GM12874 (cell line): ENCODE data around the gene FGF9.

Source experiments
- TF ChIP-seq, protein P1 (sequence below): IDR thresholded peaks from 2 replicates; pipeline ENCODE4 v1.5.1; 2011; ENCODE audit warnings: low read depth, mild to moderate bottlenecking, control low read depth, low read length, moderate library complexity; ENCODE audit not compliant: insufficient read depth

FGF9 gene

DNA sequence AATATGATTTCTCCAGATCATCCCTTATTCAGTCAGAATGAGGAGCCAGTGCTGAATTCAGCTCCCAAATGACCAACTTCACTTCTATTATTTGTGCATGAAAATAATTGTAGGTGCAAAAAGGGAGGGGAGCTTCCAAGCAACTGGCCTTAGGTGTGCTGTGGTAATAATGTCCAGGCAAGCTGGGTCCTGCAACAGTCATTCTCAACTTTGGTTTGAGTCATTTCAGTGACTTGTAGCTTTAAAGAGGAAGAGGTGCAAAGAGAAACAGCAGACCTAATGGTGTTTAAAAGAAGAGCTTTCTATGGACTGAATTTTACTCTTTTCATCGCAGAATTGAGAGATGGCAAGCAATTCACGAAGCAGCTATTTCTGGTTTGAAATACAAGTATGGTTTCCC, 29.2 kb upstream of the FGF9 start:
- TF ChIP-seq, protein P1, sequence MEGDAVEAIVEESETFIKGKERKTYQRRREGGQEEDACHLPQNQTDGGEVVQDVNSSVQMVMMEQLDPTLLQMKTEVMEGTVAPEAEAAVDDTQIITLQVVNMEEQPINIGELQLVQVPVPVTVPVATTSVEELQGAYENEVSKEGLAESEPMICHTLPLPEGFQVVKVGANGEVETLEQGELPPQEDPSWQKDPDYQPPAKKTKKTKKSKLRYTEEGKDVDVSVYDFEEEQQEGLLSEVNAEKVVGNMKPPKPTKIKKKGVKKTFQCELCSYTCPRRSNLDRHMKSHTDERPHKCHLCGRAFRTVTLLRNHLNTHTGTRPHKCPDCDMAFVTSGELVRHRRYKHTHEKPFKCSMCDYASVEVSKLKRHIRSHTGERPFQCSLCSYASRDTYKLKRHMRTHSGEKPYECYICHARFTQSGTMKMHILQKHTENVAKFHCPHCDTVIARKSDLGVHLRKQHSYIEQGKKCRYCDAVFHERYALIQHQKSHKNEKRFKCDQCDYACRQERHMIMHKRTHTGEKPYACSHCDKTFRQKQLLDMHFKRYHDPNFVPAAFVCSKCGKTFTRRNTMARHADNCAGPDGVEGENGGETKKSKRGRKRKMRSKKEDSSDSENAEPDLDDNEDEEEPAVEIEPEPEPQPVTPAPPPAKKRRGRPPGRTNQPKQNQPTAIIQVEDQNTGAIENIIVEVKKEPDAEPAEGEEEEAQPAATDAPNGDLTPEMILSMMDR, result no peak

DNA sequence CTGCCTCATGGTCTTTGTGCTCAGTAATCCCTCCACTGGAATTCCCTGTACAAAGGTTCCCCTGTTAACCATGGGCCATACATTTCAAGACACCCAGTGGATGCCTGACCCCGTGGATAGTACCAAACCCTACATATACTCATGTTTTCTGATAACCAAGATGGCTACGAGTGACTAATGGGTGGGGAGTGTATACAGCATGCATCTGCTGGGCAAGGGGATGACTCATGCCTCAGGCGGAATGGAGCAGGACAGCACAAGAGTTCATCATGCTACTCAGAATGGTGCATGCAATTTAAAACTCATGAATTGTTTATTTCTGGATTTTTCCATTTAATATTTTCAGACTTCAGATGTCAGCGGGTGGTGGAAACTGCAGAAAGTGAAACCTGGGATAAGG, 13.3 kb upstream of the FGF9 start:
- TF ChIP-seq, protein P1, result no peak

DNA sequence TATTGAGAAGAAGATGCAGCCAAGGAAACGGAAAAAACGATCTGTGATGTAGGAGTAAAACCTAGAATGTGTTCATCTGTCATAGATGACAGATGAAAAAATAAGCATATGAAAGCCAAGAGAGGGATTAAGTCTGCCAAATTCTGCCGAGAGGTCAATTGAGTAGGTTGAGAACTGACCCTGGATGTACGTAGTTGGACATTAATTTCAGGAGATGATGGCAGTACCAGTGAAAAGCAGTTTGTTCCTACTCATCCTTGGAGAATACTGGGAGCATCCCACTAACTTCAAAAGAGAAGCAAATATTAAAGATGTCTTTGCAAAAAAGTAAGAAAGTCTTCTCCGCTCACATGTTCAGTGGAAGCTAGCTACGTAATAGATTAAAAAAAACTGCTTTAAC, 11.8 kb upstream of the FGF9 start:
- TF ChIP-seq, protein P1, result no peak

DNA sequence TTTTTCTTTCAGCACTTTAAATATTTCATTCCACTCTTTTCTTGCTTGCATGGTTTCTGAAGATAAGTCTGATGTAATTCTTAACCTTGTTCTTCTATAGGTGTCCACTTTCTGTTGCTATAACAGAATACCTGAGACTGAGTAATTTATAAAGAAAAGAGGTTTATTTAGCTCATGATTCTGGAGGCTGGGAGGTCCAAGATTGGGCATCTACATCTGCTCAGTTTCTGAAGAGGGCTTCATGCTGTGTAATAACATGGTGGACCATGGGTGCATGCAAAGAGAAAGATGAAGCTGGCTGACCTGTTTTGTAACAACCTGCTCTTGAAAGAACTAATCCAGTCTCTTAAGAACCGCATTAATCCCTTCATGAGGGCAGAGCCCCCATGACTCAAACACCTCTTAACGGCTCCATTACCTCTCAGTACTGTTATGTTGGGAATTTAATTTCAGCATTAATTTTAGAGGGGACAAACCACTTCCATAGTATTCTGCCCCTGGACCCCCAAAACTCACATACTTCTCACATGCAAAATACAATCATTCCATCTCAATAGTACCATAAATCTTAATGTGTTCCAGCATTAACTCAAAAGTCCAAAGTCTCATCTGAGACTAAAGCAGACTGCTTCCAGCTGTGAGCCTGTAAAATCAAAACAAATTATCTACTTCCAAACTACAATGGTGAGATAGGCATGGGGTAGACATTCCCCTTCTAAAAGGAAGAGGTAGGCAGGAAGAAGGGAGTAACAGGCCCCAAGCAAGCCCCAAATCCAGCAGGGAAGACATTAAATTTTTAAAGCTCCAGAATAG, 9.6 kb upstream of the FGF9 start:
- TF ChIP-seq, protein P1, result no peak

DNA sequence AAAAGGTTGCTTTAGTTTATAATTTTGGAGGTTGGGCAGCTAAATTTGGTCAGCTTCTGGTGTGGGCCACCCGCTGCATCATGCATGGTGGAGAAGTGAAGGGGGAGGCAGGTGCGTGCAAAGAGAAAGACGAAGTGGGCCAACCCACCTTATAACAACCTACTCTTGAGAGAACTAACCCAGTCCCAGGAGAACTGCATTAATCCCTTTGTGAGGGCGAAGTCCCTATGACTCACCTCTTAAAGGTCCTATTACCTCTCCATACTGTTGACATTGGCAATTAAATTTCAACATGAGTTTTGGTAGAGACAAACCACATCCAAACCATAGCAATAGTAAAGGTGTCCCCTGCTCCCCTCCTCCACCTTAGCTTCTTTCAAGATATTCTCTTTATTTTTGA, 7.7 kb upstream of the FGF9 start:
- TF ChIP-seq, protein P1, result no peak

DNA sequence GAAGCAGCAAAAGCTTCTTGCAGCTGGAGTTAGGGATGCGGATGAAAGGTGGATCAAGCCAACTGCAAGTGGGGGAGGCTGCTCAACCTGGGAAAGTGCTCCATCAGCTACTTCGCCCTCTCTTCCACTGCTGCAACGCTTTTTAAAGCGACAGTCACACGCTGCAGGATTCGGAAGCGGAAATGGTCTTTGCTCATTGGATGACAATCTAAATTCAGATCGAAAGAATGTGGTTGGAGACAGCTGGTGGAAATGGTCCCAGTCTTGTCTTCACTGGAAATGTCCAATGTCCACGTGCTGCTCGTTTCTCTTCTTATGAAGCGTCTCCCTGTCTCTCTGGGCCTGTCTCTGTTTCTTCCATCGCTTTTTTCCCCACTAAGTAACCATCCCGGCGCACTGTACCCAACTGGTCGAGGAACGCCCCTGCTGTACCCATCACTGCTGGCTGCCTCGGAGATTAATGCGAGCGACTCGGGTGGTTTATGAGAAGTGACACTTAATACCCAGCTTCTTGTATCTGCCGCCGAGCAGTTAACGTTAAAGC, 2.1 kb upstream of the FGF9 start:
- TF ChIP-seq, protein P1, result no peak

DNA sequence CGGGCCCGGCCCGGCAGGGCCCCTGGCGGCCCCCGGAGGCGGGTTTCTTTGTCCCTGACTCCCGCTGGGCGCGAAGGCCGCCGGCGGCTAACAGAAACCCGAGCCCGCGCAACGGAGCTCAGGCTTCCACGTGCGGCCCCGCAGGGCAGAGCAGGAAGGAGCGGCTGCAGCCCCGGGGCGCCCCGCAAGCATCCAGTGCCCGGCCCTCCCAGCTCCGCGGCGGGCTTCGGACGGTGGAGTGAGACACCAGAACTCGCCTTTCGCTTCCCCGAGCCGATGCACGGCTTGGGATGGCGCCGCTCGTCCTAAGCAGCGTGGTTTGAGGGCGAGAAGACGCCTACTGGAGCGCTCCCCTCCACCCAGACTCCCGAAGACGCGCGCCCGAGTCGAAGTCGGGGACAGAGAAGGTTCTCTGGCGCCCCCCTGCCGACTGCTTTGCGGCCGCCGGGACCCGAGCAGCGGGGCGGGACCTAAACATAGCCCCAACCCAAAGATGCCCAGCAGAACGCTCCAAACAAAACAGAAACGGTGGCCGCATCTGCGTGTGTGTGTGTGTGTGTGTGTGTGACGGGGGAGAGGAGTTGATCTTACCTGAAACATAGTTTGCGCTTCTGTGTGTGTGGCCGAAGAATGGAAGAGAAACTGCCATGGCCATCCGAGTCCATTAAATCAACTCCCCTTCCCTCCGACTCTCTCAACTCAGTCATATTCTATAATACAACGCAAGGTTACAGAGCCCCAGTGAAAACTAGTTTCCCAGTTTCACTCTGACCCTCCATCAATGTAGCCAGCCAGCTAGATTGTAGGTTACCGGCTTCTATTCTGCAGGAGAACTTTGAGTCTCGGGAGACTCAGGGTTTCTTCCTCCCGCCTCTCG, 629 bp upstream of the FGF9 start:
- TF ChIP-seq, protein P1, result no peak
